GM19023 (cell line): Measurements from ENCODE around the gene LRRC3.

Experiments used
- ATAC-seq: cut with Tn5 transposase; IDR thresholded peaks from one replicate; pipeline ENCODE4 v1.9.1; 2021; ENCODE audit warnings: mild to moderate bottlenecking, moderate library complexity; ENCODE audit not compliant: unreplicated experiment

LRRC3 gene

DNA sequence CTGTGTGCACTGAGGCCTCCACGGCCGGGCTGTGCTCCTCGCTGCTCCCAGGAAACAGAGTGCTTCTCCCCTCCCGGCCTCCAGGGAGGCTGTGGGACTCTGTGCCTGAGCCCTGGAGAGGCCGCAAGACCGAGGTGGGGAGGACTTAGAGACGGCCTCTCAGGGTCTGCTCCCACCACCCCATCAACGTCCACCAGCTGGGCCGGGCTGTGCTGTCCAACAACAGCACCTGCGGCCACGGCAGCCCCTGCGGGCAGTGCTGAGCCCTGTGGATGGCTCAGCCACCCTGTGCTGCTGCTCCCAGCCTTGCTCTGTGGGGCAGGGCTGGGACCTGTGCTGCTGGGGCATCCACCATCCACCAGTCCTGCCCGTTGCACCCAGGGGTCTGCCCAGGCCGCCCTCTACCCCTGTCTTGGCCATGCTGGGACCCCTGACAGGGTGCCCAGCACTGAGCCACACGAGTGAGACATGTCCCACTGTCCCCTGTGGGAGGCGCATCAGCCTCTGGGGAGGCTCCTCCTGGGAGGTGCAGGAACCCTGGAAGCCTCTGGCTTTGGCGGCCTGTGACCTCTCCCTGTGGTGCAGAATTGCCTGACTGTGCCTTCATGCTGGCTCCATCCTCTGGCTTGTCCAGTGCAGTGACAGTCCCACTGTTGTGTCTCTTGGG, 31.2 kb upstream of the LRRC3 start:
- no peak for ATAC-seq

DNA sequence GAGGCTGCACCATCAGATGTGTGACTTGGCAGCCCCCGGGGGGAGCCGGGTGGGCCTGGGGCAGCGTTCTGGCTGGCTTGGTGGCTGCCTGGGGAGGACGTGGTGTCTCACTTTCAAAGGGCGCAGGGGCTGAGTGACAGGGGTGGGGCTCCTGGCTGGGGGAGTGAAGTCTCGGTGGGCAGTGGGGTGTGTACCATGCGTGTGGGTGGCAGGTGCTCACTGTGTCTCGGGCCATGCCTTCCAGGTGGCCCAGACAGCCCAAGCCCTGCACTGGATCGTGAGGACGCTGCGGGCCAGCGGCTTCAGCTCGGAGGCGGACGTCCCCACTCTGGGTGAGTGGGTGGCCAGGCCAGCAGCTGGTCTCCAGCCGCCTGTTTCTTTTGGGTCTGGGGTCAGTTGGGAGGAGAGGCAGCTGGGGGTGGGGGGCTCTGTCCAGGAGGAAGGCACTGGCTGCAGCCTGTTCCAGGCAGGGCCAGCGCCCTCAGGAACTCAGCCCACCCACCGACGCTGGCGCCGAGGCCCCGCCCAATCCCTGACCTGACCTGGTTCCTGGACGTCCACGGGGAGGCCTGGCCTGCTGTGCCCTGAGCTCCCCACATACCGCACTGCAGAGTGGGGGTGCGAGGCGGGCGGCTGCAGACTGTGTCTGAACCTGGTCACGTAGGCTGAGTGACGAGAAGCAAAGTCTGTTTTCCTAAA, 30.6 kb upstream of the LRRC3 start:
- no peak for ATAC-seq

DNA sequence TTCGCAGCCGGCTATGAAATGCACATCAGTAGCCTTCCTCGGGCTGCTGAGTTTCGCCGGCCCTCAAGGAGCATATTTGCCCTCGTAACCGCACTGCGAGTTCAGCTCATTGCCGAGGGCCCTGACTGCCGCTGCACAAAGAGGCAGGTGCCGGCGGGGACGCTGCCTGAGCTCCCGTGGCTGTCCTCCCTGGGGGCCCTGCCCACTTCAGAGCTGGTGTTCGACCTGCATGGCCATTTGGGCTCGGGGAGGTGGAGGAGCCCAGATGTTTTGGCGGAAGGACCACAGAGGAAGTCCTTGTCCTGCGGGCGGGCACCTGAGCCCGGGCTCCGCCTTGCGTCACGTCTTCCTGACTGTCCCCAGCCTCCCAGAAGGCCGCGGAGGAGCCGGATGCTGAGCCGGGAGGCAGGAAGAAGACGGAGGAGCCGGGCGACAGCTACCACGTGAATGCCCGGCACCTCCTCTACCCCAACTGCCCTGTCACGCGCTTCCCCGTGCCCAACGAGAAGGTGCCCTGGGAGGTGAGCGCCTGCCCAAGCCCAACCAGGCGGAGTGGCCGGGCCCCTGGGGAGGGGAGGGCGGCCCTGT, 29.9 kb upstream of the LRRC3 start:
- ATAC-seq = no peak

- no peak for ATAC-seq
Measured at GRCh38 chr21:44425895-44426662, 29.2 kb upstream of the LRRC3 start.

- no peak for ATAC-seq
Measured at GRCh38 chr21:44426663-44427191, 28.6 kb upstream of the LRRC3 start.

DNA sequence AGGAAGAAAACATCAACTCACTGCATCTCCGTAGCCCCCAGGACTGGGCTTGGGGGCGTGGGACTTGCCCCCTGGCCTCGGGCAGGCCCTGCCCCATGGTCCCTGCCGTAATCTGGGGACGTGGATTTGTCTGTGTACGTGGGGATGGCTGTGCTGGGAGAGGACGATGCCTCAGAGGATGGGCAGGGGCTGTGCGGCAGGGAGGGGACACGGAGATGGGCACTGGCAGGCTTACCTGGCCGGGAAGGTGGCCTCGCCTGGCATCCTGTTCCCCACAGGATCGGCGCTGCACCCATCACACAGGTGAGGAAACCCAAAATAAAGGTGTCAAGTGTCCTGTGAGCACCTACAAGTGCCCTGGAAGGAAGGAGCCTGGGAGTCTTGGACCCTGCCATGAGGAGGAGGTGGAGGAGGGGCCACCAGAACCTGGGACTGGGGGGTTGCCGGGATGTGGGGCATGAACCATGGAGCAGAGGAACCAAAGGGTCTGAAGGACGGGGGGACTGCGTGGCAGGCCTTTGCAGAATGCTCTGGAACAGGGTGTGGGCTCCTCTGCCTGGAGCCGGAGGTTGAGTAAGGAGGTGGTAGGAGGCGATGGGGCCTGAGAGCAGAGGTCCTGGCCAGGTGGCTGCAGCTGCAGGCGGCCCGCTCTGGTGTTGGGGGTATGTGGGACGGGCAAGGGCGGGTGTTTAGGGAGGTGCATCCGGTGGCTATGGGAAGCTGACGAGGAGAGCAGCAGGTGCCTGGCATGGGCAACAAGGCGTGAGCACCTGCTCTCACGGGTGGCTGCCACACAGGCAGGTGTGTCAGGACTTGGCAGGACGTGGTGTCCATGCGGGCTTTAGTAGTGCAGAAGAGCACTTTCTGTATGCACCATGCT, 27.8 kb upstream of the LRRC3 start:
- no peak for ATAC-seq

- ATAC-seq = no peak
Measured at GRCh38 chr21:44428281-44428960, 26.9 kb upstream of the LRRC3 start.

DNA sequence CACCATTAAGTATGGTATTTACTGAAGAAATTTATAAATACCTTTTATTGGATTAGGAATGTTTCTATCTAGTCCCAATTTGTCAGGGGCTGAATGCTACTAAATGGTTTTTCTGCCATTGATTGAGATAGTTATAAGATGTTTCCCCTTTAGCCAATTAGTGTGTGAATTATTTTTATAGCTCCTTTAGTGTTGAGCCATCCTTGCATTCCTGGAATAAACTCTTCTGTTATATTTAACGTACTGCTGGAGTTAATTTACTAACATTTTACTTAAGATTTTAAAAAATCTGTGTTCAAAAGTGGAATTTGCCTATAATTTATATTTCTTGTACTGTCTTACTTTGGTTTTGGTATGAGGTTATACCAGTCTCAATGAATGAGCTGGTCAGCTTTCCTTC, 25.4 kb upstream of the LRRC3 start:
- no peak for ATAC-seq

DNA sequence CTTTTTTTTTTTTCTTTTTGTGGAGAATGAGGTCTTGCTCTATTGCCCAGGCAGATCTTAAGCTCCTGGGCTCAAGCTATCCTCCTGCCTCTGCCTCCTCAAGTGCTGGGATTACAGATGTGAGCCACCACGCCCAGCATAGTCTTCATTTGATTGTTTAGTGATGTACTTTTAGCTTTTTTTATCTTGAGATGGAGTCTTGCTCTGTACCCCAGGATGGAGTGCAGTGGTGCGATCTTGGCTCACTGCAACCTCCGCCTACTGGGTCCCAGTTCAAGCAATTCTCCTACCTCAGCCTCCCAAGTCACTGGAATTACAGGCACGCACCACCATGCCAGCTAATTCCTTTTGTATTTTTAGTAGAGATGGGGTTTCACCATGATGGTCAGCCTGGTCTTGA, 24.0 kb upstream of the LRRC3 start:
- no peak for ATAC-seq

DNA sequence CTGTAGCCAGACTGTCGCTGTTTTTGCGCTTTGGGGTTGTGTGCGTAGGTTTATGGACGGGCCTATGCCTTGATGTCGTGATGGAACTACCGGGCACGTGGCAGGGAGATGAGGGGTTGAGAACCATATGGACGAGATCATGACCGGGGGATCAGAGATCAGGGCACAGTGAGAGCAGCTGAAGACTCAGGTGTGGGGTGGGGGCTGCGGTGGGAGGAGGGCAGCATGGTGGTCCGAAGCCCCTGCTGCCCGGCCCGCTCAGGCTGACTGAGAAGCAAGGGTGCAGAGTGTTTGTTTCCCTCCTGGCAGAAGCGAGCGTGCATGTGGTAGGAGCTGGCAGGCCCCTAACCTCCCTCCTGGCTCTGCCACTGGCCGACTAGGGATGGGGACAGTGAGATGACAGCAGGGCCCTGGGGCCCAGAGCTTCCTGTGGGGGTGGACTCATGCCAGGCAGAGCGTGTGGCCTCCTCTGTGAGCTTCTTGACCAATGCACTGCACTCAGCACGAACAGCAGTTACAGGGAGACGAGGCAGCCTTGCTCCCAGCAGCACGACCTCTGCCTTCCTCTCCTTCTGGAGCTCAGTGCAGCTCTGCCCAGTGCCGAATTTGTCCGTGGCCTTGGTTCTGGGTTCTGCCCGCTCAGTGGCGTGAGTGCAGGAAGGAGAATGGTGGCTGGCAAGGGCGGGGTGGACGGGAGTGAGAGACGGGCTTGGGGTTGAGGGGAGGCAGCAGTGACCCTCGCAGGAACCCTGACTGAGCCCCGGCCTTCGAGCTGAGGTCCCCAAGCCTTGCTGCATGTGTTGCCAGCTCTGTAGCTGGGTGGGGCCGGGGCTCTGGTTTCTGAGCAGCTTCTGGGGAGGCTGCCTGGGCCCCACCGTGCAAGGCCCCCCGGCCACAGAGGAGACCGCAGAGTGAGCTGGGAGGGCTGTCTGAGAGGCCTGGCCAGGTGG, 22.2 kb upstream of the LRRC3 start:
- ATAC-seq = no peak

- no peak for ATAC-seq
Measured at GRCh38 chr21:44433791-44434567, 21.3 kb upstream of the LRRC3 start.

DNA sequence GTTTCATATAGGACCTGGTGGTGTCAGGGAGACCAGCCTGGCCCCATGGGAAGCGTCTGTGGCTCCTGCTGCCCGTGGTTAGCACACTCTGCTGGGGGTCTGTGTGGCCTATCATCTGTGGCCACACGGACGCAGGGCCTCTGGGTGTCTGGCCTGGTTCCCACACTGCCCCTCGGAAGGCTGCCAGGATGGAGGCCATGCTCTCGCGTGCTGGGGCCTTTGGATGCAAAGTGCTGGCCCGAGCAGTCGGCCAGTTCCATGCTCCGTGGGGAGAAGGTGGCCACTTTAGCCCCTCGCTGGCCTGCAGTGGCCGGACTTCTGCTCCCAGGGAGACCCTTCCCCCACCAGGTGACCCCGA, 20.8 kb upstream of the LRRC3 start:
- no peak for ATAC-seq

GRCh38 chr21:44434936-44435635, 20.2 kb upstream of the LRRC3 start:
- ATAC-seq = no peak

GRCh38 chr21:44436111-44436611, 19.1 kb upstream of the LRRC3 start:
- no peak for ATAC-seq

- ATAC-seq = no peak
Measured at GRCh38 chr21:44436958-44437357, 18.4 kb upstream of the LRRC3 start.

- ATAC-seq = no peak
Measured at GRCh38 chr21:44437371-44437695, 18.0 kb upstream of the LRRC3 start.

DNA sequence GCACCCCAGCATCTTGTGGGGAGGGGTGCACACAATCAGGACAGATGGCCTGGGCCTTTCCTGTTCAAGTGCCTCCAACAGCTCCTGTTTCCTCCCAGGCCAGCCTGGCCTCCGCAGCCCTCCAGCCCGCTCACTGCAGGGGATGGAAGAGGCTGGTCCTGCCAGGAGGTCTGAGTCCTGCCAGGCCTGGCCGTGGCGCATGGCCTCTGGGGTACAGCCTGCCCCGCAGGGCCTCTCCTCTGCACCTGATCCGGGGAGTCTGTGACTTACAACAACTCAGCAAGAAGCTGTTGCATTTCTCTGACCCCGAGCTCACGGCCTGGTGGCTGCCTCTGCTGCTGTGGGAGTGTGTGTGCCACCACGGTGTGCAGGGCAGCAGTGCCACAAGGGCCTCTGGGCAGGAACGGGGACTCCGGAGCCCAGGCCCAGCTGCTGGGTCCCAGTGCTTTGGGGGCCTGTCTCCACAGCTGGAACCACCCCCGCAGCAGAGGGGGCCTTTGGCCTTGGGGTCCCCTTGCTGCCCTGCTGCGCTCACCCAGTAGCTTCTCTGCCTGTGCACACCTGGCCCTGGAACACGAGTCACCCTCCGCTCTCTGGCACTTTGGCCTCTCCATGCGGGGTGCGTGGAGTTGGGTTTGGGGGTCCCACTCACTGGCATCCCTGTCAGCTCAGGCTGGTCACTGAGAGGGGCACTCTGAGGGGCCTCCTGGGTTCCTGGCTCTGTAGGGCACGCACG, 17.4 kb upstream of the LRRC3 start:
- ATAC-seq = no peak
